Liver (tissue), 9 donors: Measurements from ENCODE around the gene KIFBP. TPM values are rescaled to one million over a fixed set of nuclear protein-coding genes. Genes with fewer than 3 reads are reported as not detected.
"Not testable (repeated sequence)": the region's sequence is repeated elsewhere in the genome, so short reads cannot be mapped to it uniquely, and the experiment has no call there.

Experiments used
- DNase-seq: peaks from one replicate; pipeline ENCODE4 v3.0.0-alpha.2; 2017; ENCODE audit warnings: low spot score
- H3K27ac ChIP-seq, 2 donors: one replicate each; pipeline ENCODE4 v1.7.0; 2013; ENCODE audit warnings: inconsistent platforms in 2 of 2, low read length in 2 of 2, control low read depth in 1 of 2, low read depth in 1 of 2, mild to moderate bottlenecking in 1 of 2
- H3K27me3 ChIP-seq, 4 donors: one replicate each; pipeline versions ENCODE4 v1.6.1 to v1.7.0; 2013; ENCODE audit warnings: low read length in 3 of 4, inconsistent platforms in 1 of 4, mild to moderate bottlenecking in 1 of 4, moderate library complexity in 1 of 4; ENCODE audit not compliant: control insufficient read depth in 4 of 4, insufficient read depth in 4 of 4
- H3K36me3 ChIP-seq, 4 donors: one replicate each; pipeline versions ENCODE4 v1.6.1 to v1.7.0; 2013; ENCODE audit warnings: low read length in 3 of 4, mild to moderate bottlenecking in 3 of 4, low read depth in 1 of 4, moderate library complexity in 1 of 4; ENCODE audit not compliant: control insufficient read depth in 4 of 4, insufficient read depth in 3 of 4
- H3K4me1 ChIP-seq, 4 donors: one replicate each; pipeline versions ENCODE4 v1.6.1 to v1.7.0; 2013; ENCODE audit warnings: low read length in 3 of 4, mild to moderate bottlenecking in 3 of 4, moderate library complexity in 1 of 4; ENCODE audit not compliant: control insufficient read depth in 4 of 4, insufficient read depth in 4 of 4
- H3K4me3 ChIP-seq, 3 donors: one replicate each; pipeline versions ENCODE4 v1.6.1 to v1.7.0; 2013; ENCODE audit warnings: low read length in 3 of 3, control low read depth in 1 of 3, low read depth in 1 of 3, mild to moderate bottlenecking in 1 of 3
- H3K9ac ChIP-seq, 2 donors: one replicate each; pipeline ENCODE4 v1.7.0; 2013; ENCODE audit warnings: low read length in 2 of 2, mild to moderate bottlenecking in 2 of 2, moderate library complexity in 2 of 2, control low read depth in 1 of 2, low read depth in 1 of 2
- H3K9me3 ChIP-seq, 4 donors: one replicate each; pipeline versions ENCODE4 v1.6.1 to v1.7.0; 2013; ENCODE audit warnings: low read length in 3 of 4; ENCODE audit not compliant: control insufficient read depth in 4 of 4
- EGR1 ChIP-seq, 2 donors: IDR thresholded peaks; 2 replicates each; pipeline ENCODE4 v1.6.1; 2016 to 2018; ENCODE audit warnings: antibody characterized with exemption in 2 of 2, low read depth in 2 of 2
- FOXA1 ChIP-seq: IDR thresholded peaks from 2 replicates; pipeline ENCODE4 v1.6.1; 2016; ENCODE audit warnings: antibody characterized with exemption
- FOXA2 ChIP-seq: IDR thresholded peaks from 2 replicates; pipeline ENCODE4 v1.6.1; 2016; ENCODE audit warnings: antibody characterized with exemption
- GABPA ChIP-seq, 2 donors: IDR thresholded peaks in 1 of 2; conservative IDR thresholded peaks in 1 of 2; 2 replicates each; pipeline ENCODE4 v1.6.1; 2016; ENCODE audit warnings: antibody characterized with exemption in 2 of 2, mild to moderate bottlenecking in 1 of 2, moderate library complexity in 1 of 2
- HNF4A ChIP-seq, 2 donors: conservative IDR thresholded peaks; 2 replicates each; pipeline ENCODE4 v1.6.1; 2016; ENCODE audit warnings: antibody characterized with exemption in 2 of 2, mild to moderate bottlenecking in 2 of 2
- HNF4G ChIP-seq: IDR thresholded peaks from 2 replicates; pipeline ENCODE4 v1.6.1; 2016; ENCODE audit warnings: antibody characterized with exemption
- JUND ChIP-seq, 2 donors: IDR thresholded peaks; 2 replicates each; pipeline ENCODE4 v1.6.1; 2016; ENCODE audit warnings: antibody characterized with exemption in 2 of 2
- NR2F2 ChIP-seq: IDR thresholded peaks from 2 replicates; pipeline ENCODE4 v1.6.1; 2016; ENCODE audit warnings: antibody characterized with exemption
- RAD21 ChIP-seq, 2 donors: IDR thresholded peaks; 2 replicates each; pipeline ENCODE4 v1.6.1; 2016; ENCODE audit warnings: antibody characterized with exemption in 2 of 2, mild to moderate bottlenecking in 2 of 2
- RXRA ChIP-seq, 2 donors: IDR thresholded peaks; 2 replicates each; pipeline ENCODE4 v1.6.1; 2017 to 2018; ENCODE audit warnings: antibody characterized with exemption in 2 of 2, mild to moderate bottlenecking in 1 of 2
- SP1 ChIP-seq: IDR thresholded peaks from 2 replicates; pipeline ENCODE4 v1.6.1; 2018; ENCODE audit warnings: antibody characterized with exemption, mild to moderate bottlenecking
- TAF1 ChIP-seq: conservative IDR thresholded peaks from 2 replicates; pipeline ENCODE4 v1.6.1; 2016; ENCODE audit warnings: antibody characterized with exemption, mild to moderate bottlenecking
- YY1 ChIP-seq: IDR thresholded peaks from 2 replicates; pipeline ENCODE4 v1.6.1; 2016; ENCODE audit warnings: antibody characterized with exemption, mild to moderate bottlenecking
- WGBS: extraction: QIAGEN DNeasy Blood & Tissue Kit; methylation state at CpG from one replicate; pipeline ENCODE4 v1.1.7; 2013; 5-methylcytosine and 5-hydroxymethylcytosine counted together
- polyA plus RNA-seq, 2 donors: library from polyadenylated mRNA; stranded (reverse) in 1 of 2; unstranded in 1 of 2; fragments of 200-250 nt in 1 of 2; fragments of >200 nt in 1 of 2; fragmentation: Nextera tagmentation in 1 of 2; extraction: Ambion mirVana in 1 of 2; gene quantifications; one replicate each; pipeline versions ENCODE4 v1.2.1 to v1.2.3, GENCODE V29; 2013 to 2015
- total RNA-seq, 2 donors: library from RNA; depleted of rRNA; stranded (reverse); fragments of >200 nt; gene quantifications; one replicate each; pipeline ENCODE4 v1.2.3, GENCODE V29; 2014
- TF ChIP-seq, protein P1 (sequence below): IDR thresholded peaks from 2 replicates; pipeline ENCODE4 v1.6.1; 2016; ENCODE audit warnings: antibody characterized with exemption
- TF ChIP-seq, protein P2 (sequence below): IDR thresholded peaks from 2 replicates; pipeline ENCODE4 v1.6.1; 2016; ENCODE audit warnings: antibody characterized with exemption
- TF ChIP-seq, protein P3 (sequence below): IDR thresholded peaks from 2 replicates; pipeline ENCODE4 v1.6.1; 2016; ENCODE audit warnings: antibody characterized with exemption
- TF ChIP-seq, protein P4 (sequence below): IDR thresholded peaks from 2 replicates; pipeline ENCODE4 v1.6.1; 2016; ENCODE audit warnings: antibody characterized with exemption, mild to moderate bottlenecking
- TF ChIP-seq, protein P5 (sequence below): fragments of 150-350 bp; IDR thresholded peaks from 2 replicates; pipeline ENCODE4 v1.5.1; 2017; ENCODE audit warnings: improper control_type of control experiment, low read depth, low read length; ENCODE audit not compliant: missing input control
- donor health status: healthy.
- donor health status: healthy.
- donor health status: healthy.
- donor health status: healthy.
- donor health status: healthy.

Gene KIFBP
- total and polyA plus RNA-seq, 4 donors: 5.7 to 11.2 (median 7.9) TPM

DNA sequence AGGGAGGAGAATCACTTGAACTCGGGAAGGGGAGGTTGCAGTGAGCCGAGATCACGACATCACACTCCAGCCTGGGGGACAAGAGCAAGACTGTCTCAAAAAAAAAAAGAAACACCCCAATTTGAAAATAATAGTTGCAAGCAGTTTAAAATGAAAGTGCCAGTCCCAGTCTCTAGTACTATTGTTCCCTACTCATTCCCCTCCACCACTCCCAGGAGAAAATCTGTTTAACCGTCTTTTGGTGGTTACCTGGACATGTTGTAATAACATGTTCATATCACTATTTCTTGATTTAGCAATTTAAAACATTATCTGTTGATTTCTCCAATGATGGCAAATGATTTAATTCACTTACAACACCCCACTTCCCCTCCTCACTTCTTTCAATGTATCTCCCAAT is 44.7 kb downstream of the KIFBP start:
- Histone ChIP-seq H3K27me3 (no peaks in the 10 kb centered on the region), H3K9me3 (no peaks in the 10 kb centered on the region), H3K4me3 (no peak overlapping the region), H3K36me3 (no peaks in the 10 kb centered on the region), H3K9ac (no peak overlapping the region), H3K4me1 (no peaks in the 10 kb centered on the region), H3K27ac (no peak overlapping the region)
- 89% methylated on average over 4 of the region's 4 CpGs for WGBS
- no peak for DNase-seq
- TF ChIP-seq, protein P1, sequence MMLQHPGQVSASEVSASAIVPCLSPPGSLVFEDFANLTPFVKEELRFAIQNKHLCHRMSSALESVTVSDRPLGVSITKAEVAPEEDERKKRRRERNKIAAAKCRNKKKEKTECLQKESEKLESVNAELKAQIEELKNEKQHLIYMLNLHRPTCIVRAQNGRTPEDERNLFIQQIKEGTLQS: no peak
- TF ChIP-seq FOXA2 (no peak), HNF4A (conservative IDR thresholded peaks at IDR 0.05) (no peak), HNF4G (no peak), JUND (IDR thresholded peaks at IDR 0.05) (no peak), GABPA (IDR thresholded peaks at IDR 0.05 in 1 of 2, conservative IDR thresholded peaks at IDR 0.05 in 1 of 2) (no peak), RXRA (IDR thresholded peaks at IDR 0.05) (no peak), EGR1 (IDR thresholded peaks at IDR 0.05; ENCODE audit: low read depth in 2 of 2) (no peak), TAF1 (no peak), SP1 (no peak), RAD21 (IDR thresholded peaks at IDR 0.05) (no peak), YY1 (no peak)
- TF ChIP-seq, protein P2, sequence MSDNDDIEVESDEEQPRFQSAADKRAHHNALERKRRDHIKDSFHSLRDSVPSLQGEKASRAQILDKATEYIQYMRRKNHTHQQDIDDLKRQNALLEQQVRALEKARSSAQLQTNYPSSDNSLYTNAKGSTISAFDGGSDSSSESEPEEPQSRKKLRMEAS: no peak
- TF ChIP-seq, protein P3, sequence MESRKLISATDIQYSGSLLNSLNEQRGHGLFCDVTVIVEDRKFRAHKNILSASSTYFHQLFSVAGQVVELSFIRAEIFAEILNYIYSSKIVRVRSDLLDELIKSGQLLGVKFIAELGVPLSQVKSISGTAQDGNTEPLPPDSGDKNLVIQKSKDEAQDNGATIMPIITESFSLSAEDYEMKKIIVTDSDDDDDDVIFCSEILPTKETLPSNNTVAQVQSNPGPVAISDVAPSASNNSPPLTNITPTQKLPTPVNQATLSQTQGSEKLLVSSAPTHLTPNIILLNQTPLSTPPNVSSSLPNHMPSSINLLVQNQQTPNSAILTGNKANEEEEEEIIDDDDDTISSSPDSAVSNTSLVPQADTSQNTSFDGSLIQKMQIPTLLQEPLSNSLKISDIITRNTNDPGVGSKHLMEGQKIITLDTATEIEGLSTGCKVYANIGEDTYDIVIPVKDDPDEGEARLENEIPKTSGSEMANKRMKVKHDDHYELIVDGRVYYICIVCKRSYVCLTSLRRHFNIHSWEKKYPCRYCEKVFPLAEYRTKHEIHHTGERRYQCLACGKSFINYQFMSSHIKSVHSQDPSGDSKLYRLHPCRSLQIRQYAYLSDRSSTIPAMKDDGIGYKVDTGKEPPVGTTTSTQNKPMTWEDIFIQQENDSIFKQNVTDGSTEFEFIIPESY: no peak
- TF ChIP-seq, protein P4, sequence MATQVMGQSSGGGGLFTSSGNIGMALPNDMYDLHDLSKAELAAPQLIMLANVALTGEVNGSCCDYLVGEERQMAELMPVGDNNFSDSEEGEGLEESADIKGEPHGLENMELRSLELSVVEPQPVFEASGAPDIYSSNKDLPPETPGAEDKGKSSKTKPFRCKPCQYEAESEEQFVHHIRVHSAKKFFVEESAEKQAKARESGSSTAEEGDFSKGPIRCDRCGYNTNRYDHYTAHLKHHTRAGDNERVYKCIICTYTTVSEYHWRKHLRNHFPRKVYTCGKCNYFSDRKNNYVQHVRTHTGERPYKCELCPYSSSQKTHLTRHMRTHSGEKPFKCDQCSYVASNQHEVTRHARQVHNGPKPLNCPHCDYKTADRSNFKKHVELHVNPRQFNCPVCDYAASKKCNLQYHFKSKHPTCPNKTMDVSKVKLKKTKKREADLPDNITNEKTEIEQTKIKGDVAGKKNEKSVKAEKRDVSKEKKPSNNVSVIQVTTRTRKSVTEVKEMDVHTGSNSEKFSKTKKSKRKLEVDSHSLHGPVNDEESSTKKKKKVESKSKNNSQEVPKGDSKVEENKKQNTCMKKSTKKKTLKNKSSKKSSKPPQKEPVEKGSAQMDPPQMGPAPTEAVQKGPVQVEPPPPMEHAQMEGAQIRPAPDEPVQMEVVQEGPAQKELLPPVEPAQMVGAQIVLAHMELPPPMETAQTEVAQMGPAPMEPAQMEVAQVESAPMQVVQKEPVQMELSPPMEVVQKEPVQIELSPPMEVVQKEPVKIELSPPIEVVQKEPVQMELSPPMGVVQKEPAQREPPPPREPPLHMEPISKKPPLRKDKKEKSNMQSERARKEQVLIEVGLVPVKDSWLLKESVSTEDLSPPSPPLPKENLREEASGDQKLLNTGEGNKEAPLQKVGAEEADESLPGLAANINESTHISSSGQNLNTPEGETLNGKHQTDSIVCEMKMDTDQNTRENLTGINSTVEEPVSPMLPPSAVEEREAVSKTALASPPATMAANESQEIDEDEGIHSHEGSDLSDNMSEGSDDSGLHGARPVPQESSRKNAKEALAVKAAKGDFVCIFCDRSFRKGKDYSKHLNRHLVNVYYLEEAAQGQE: no peak

DNA sequence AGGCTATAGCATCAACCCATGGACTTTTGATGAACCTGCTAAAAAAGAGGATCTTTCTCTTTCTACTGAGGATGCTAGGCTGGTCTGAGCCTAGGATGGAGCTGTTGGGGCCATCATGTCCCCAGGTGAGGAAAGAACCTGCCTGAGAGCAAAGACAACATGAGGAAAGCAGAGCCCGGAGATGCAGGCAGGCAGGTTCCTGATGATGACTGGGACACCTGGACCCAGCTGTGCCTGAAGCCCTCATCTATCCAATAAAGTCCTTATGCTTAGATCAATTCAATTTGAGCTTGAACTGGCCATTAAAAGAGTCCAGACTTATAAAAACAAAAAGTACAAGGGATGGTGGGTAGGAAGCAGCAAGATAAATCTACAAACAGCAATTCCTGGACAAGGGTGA is 48.9 kb downstream of the KIFBP start:
- TF ChIP-seq TAF1: no peak
- TF ChIP-seq, protein P5, sequence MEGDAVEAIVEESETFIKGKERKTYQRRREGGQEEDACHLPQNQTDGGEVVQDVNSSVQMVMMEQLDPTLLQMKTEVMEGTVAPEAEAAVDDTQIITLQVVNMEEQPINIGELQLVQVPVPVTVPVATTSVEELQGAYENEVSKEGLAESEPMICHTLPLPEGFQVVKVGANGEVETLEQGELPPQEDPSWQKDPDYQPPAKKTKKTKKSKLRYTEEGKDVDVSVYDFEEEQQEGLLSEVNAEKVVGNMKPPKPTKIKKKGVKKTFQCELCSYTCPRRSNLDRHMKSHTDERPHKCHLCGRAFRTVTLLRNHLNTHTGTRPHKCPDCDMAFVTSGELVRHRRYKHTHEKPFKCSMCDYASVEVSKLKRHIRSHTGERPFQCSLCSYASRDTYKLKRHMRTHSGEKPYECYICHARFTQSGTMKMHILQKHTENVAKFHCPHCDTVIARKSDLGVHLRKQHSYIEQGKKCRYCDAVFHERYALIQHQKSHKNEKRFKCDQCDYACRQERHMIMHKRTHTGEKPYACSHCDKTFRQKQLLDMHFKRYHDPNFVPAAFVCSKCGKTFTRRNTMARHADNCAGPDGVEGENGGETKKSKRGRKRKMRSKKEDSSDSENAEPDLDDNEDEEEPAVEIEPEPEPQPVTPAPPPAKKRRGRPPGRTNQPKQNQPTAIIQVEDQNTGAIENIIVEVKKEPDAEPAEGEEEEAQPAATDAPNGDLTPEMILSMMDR: no peak
- no peak for TF ChIP-seq FOXA1
- no peak for TF ChIP-seq JUND (IDR thresholded peaks at IDR 0.05)
- TF ChIP-seq RAD21 (IDR thresholded peaks at IDR 0.05): no peak
- no peak for TF ChIP-seq EGR1 (IDR thresholded peaks at IDR 0.05; ENCODE audit: low read depth in 2 of 2)
- no peak for TF ChIP-seq YY1
- TF ChIP-seq, protein P1: no peak
- no peak for TF ChIP-seq NR2F2
- no peak for TF ChIP-seq HNF4A (conservative IDR thresholded peaks at IDR 0.05)
- no peak for TF ChIP-seq FOXA2
- TF ChIP-seq, protein P2: no peak
- no peaks in the 10 kb centered on the region for H3K9me3 ChIP-seq
- H3K9ac ChIP-seq: no peak overlapping the region
- WGBS: 85% methylated on average over 1 of the region's 1 CpG
- H3K27me3 ChIP-seq: no peaks in the 10 kb centered on the region
- no peak for DNase-seq
- no peak overlapping the region for H3K27ac ChIP-seq
- no peaks in the 10 kb centered on the region for H3K4me1 ChIP-seq
- no peak overlapping the region for H3K4me3 ChIP-seq
- H3K36me3 ChIP-seq: no peaks in the 10 kb centered on the region

DNA sequence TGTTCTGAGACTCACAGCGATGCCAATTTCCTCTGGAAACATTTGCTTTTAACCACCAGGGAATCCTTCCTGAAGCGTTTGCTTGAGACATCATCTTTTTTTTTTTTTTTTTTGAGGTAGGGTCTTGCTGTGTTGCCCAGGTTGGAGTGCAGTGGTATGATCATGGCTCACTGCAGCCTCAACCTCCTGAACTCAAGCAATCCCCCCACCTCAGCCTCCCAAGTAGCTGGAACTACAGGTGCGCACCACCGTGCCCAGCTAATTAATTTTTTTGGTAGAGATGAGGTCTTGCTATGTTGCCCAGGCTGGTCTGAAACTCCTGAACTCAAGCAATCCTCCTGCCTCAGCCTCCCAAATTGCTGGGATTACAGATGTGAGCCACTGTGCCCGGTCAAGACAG is 52.3 kb downstream of the KIFBP start:
- H3K27me3 ChIP-seq, H3K4me1 ChIP-seq, H3K36me3 ChIP-seq, H3K4me3 ChIP-seq, DNase-seq, H3K27ac ChIP-seq, H3K9me3 ChIP-seq, H3K9ac ChIP-seq: not testable (repeated sequence)
- WGBS: 75% methylated on average over 5 of the region's 5 CpGs
